Osteoblast (primary cell): Measurements from ENCODE around the gene WIZ. TPM values are rescaled to one million over a fixed set of nuclear protein-coding genes. Genes with fewer than 3 reads are reported as not detected.

Experiments used
- DNase-seq: peaks from one replicate; pipeline ENCODE4 v3.0.0; 2011; ENCODE audit warnings: low spot score, mixed read lengths; ENCODE audit not compliant: insufficient read length; ENCODE audit errors: missing footprints
- H2AFZ ChIP-seq: 2 replicates; pipeline ENCODE4 v1.6.0; 2011; ENCODE audit warnings: mild to moderate bottlenecking, low read length
- H3K27ac ChIP-seq: 2 replicates; pipeline ENCODE4 v1.5.1; 2011; ENCODE audit warnings: mild to moderate bottlenecking, low read depth, low read length, moderate library complexity
- H3K27me3 ChIP-seq: 2 replicates; pipeline ENCODE4 v1.6.0; 2012; ENCODE audit warnings: mild to moderate bottlenecking, control low read depth, inconsistent platforms, low read length, moderate library complexity; ENCODE audit not compliant: insufficient read depth
- H3K36me3 ChIP-seq: 2 replicates; pipeline ENCODE4 v1.5.1; 2011; ENCODE audit warnings: mild to moderate bottlenecking, low read length, control low read depth, moderate library complexity; ENCODE audit not compliant: insufficient read depth
- H3K4me1 ChIP-seq: 2 replicates; pipeline ENCODE4 v1.5.1; 2011; ENCODE audit warnings: mild to moderate bottlenecking, low read length, control low read depth, moderate library complexity; ENCODE audit not compliant: insufficient read depth
- H3K4me2 ChIP-seq: 2 replicates; pipeline ENCODE4 v1.6.0; 2011; ENCODE audit warnings: mild to moderate bottlenecking, low read length; ENCODE audit not compliant: insufficient read depth
- H3K4me3 ChIP-seq: fragments of 200-600 bp; sonication (generic); 3 replicates; pipeline ENCODE4 v1.5.1; 2012; ENCODE audit warnings: mild to moderate bottlenecking, low read length, inconsistent platforms; ENCODE audit not compliant: insufficient read depth
- H3K79me2 ChIP-seq: 2 replicates; pipeline ENCODE4 v1.6.0; 2012; ENCODE audit warnings: mild to moderate bottlenecking, low read length, control low read depth, inconsistent platforms; ENCODE audit not compliant: insufficient read depth
- H3K9me3 ChIP-seq: 2 replicates; pipeline ENCODE4 v1.5.1; 2011; ENCODE audit warnings: low read depth, low read length, control low read depth
- H4K20me1 ChIP-seq: 2 replicates; pipeline ENCODE4 v1.6.0; 2012; ENCODE audit warnings: mild to moderate bottlenecking, low read length, control low read depth; ENCODE audit not compliant: insufficient read depth
- CTCF ChIP-seq: IDR thresholded peaks from 2 replicates; pipeline ENCODE4 v1.5.1; 2011; ENCODE audit warnings: mild to moderate bottlenecking, low read depth, low read length, moderate library complexity; ENCODE audit errors: extremely low read depth
- small RNA-seq: library from RNA; depleted of rRNA; stranded (forward); fragments of <200 nt; gene quantifications from one replicate; pipeline ENCODE3, GENCODE V24; 2012
- total RNA-seq: library from RNA; depleted of rRNA; stranded (reverse); fragments of >200 nt; gene quantifications from 2 replicates; pipeline ENCODE4 v1.2.3, GENCODE V29; 2012

The WIZ gene
- total RNA-seq, 1 donor, result 9.8 TPM

- H3K4me1 ChIP-seq, result peaks cover 10% of the 10 kb centered on the region
- TF ChIP-seq CTCF, result no peak
- H3K4me3 ChIP-seq, result no peak overlapping the region
- H2AFZ ChIP-seq, result no peak overlapping the region
- H3K79me2 ChIP-seq, result peaks cover 73% of the 10 kb centered on the region
- H4K20me1 ChIP-seq, result peaks cover 52% of the 10 kb centered on the region
- H3K9me3 ChIP-seq, result no peaks in the 10 kb centered on the region
- no peak overlapping the region for H3K4me2 ChIP-seq
- peak; percentile 76 for DNase-seq
- H3K27ac ChIP-seq, result no peak overlapping the region
- no peaks in the 10 kb centered on the region for H3K27me3 ChIP-seq
- H3K36me3 ChIP-seq, result peaks cover 56% of the 10 kb centered on the region
Observed at GRCh38 chr19:15372470-15372869, 77.3 kb downstream of the WIZ start.

GRCh38 chr19:15371786-15372380 lies 77.9 kb downstream of the WIZ start:
- Histone ChIP-seq H3K79me2 (peaks cover 67% of the 10 kb centered on the region), H2AFZ (no peak overlapping the region), H3K27ac (no peak overlapping the region), H3K4me1 (peaks cover 5% of the 10 kb centered on the region), H3K4me2 (no peak overlapping the region), H3K36me3 (peaks cover 59% of the 10 kb centered on the region), H3K4me3 (no peak overlapping the region), H3K9me3 (no peaks in the 10 kb centered on the region), H3K27me3 (no peaks in the 10 kb centered on the region), H4K20me1 (peaks cover 47% of the 10 kb centered on the region)
- no peak for TF ChIP-seq CTCF
- DNase-seq, result peak; percentile 66

GRCh38 chr19:15371119-15371518 lies 78.6 kb downstream of the WIZ start:
- Histone ChIP-seq H3K27ac (no peak overlapping the region), H3K27me3 (no peaks in the 10 kb centered on the region), H3K4me1 (peaks cover 4% of the 10 kb centered on the region), H3K4me2 (no peak overlapping the region), H3K79me2 (peaks cover 60% of the 10 kb centered on the region), H3K36me3 (peaks cover 62% of the 10 kb centered on the region), H3K9me3 (no peaks in the 10 kb centered on the region), H4K20me1 (peaks cover 43% of the 10 kb centered on the region), H2AFZ (no peak overlapping the region), H3K4me3 (no peak overlapping the region)
- no peak for DNase-seq
- TF ChIP-seq CTCF, result no peak

Small RNA genes lying within 50 kb of the gene (small RNA-seq; reads per million reads assigned to genes)
- gene MIR1470, result not detected

Other genes with a start within 250 kb of the WIZ start
- 49.8 and 51.8 TPM in 2 replicates for gene NOTCH3, start 249.0 kb downstream of the WIZ start, total RNA-seq
- gene EPHX3, start 217.5 kb downstream of the WIZ start, total RNA-seq, result 0.29 TPM in 1 of 2 replicates, not detected in the other
- gene BRD4, start 117.4 kb downstream of the WIZ start, total RNA-seq, result 25.0 and 25.7 TPM in 2 replicates
- gene AKAP8, start 70.2 kb downstream of the WIZ start, total RNA-seq, result 18.1 and 18.6 TPM in 2 replicates
- 63.9 and 69.5 TPM in 2 replicates for gene AKAP8L, start 31.0 kb downstream of the WIZ start, total RNA-seq
- under 0.01 TPM in 2 replicates for gene RASAL3, start 14.6 kb upstream of the WIZ start, total RNA-seq
- gene PGLYRP2, start 29.5 kb upstream of the WIZ start, total RNA-seq, result not detected in 2 replicates
- gene CYP4F22, start 58.6 kb upstream of the WIZ start, total RNA-seq, result not detected in 2 replicates
- not detected in 2 replicates for gene CYP4F8, start 165.3 kb upstream of the WIZ start, total RNA-seq
- not detected in 2 replicates for gene CYP4F3, start 190.9 kb upstream of the WIZ start, total RNA-seq
- gene CYP4F12, start 223.1 kb upstream of the WIZ start, total RNA-seq, result not detected in 2 replicates